GM18502 (cell line): Measurements from ENCODE around the gene RAP1GAP.
"Not testable (repeated sequence)": the region's sequence is repeated elsewhere in the genome, so short reads cannot be mapped to it uniquely, and the experiment has no call there.

ENCODE experiments used
- ATAC-seq: cut with Tn5 transposase; IDR thresholded peaks from one replicate; pipeline ENCODE4 v1.9.1; 2021; ENCODE audit warnings: mild to moderate bottlenecking; ENCODE audit not compliant: unreplicated experiment, poor library complexity

RAP1GAP gene

GRCh38 chr1:21575351-21575942 is 93.7 kb downstream of the RAP1GAP start:
- ATAC-seq = no peak

- no peak for ATAC-seq
Measured at GRCh38 chr1:21574466-21575151, 94.5 kb downstream of the RAP1GAP start.

- ATAC-seq = no peak
Measured at GRCh38 chr1:21573971-21574465, 95.1 kb downstream of the RAP1GAP start.

- ATAC-seq = no peak
Measured at GRCh38 chr1:21573475-21573874, 95.7 kb downstream of the RAP1GAP start.

GRCh38 chr1:21572735-21573277 is 96.4 kb downstream of the RAP1GAP start:
- ATAC-seq = no peak

- no peak for ATAC-seq
Measured at GRCh38 chr1:21572221-21572620, 96.9 kb downstream of the RAP1GAP start.

- no peak for ATAC-seq
Measured at GRCh38 chr1:21570885-21571284, 98.3 kb downstream of the RAP1GAP start.

GRCh38 chr1:21570528-21570875 is 98.7 kb downstream of the RAP1GAP start:
- ATAC-seq = no peak

- no peak for ATAC-seq
Measured at GRCh38 chr1:21569820-21570527, 99.2 kb downstream of the RAP1GAP start.

- no peak for ATAC-seq
Measured at GRCh38 chr1:21568809-21569385, 100.3 kb downstream of the RAP1GAP start.

- no peak for ATAC-seq
Measured at GRCh38 chr1:21568006-21568746, 101.0 kb downstream of the RAP1GAP start.

- no peak for ATAC-seq
Measured at GRCh38 chr1:21567241-21568005, 101.7 kb downstream of the RAP1GAP start.

- not testable (repeated sequence) for ATAC-seq
Measured at GRCh38 chr1:21566361-21566760, 102.8 kb downstream of the RAP1GAP start.

GRCh38 chr1:21565285-21565684 is 103.9 kb downstream of the RAP1GAP start:
- no peak for ATAC-seq

- ATAC-seq = no peak
Measured at GRCh38 chr1:21564521-21565095, 104.5 kb downstream of the RAP1GAP start.

- ATAC-seq = no peak
Measured at GRCh38 chr1:21563971-21564370, 105.2 kb downstream of the RAP1GAP start.

GRCh38 chr1:21562896-21563295 is 106.3 kb downstream of the RAP1GAP start:
- no peak for ATAC-seq

GRCh38 chr1:21560916-21561638 is 108.1 kb downstream of the RAP1GAP start:
- no peak for ATAC-seq
